DND-41 (cell line): ENCODE data around the gene MFSD8.

ENCODE experiments used
- EZH2 ChIP-seq: IDR thresholded peaks from 3 replicates; pipeline ENCODE4 v1.6.1; 2012; ENCODE audit warnings: borderline replicate concordance, low read depth, mild to moderate bottlenecking, moderate library complexity, low read length, inconsistent platforms; ENCODE audit not compliant: severe bottlenecking
- TF ChIP-seq, protein P1 (sequence below): IDR thresholded peaks from 2 replicates; pipeline ENCODE4 v1.5.1; 2012; ENCODE audit warnings: borderline replicate concordance, low read length, moderate library complexity, mild to moderate bottlenecking; ENCODE audit not compliant: poor library complexity, severe bottlenecking; ENCODE audit errors: extremely low read depth

DNA sequence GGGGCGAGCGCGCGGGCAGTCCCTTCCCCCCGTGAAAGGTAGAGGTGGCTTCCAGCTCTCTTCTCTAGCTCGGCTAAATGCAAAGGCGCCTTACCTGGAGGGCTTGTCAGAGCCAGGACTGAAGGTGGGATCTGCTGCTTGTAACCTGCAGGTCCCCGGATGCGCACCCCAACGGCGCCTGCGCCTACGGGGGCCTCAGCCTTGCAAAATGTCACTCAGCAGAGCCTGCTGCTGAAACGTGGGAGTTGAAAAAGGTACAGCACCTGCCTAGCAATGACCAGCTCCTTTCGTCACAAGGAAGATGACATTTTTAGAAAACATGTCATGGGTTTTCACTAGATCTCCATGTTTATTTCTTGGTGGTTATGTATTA is 816 bp upstream of the MFSD8 start:
- TF ChIP-seq, protein P1, sequence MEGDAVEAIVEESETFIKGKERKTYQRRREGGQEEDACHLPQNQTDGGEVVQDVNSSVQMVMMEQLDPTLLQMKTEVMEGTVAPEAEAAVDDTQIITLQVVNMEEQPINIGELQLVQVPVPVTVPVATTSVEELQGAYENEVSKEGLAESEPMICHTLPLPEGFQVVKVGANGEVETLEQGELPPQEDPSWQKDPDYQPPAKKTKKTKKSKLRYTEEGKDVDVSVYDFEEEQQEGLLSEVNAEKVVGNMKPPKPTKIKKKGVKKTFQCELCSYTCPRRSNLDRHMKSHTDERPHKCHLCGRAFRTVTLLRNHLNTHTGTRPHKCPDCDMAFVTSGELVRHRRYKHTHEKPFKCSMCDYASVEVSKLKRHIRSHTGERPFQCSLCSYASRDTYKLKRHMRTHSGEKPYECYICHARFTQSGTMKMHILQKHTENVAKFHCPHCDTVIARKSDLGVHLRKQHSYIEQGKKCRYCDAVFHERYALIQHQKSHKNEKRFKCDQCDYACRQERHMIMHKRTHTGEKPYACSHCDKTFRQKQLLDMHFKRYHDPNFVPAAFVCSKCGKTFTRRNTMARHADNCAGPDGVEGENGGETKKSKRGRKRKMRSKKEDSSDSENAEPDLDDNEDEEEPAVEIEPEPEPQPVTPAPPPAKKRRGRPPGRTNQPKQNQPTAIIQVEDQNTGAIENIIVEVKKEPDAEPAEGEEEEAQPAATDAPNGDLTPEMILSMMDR = no peak
- no peak for TF ChIP-seq EZH2
